T-helper 1 cell treated with Interleukin-12 subunit alpha and Interleukin-12 subunit beta and Interleukin-4 antibody, amounts not matched to agents 30 ng/mL and 1 ng/mL, for 36 hours (primary cell): ENCODE data around the gene TMEM79. TPM values are rescaled to one million over a fixed set of nuclear protein-coding genes. Genes with fewer than 3 reads are reported as not detected.
"Not testable (repeated sequence)": the region's sequence is repeated elsewhere in the genome, so short reads cannot be mapped to it uniquely, and the experiment has no call there.

Experiments used
- intact Hi-C: fragments of 100-400 bp; cut with micrococcal nuclease; formaldehyde crosslinking; loops from one replicate; pipeline ENCODE4 v1.15.1; 2024
- total RNA-seq: library from RNA; stranded (reverse); gene quantifications from 2 replicates; pipeline ENCODE4 v1.2.3, GENCODE V29; 2022

TMEM79 gene
- total RNA-seq, 1 donor from 2014 or later: 8.4 TPM

DNA sequence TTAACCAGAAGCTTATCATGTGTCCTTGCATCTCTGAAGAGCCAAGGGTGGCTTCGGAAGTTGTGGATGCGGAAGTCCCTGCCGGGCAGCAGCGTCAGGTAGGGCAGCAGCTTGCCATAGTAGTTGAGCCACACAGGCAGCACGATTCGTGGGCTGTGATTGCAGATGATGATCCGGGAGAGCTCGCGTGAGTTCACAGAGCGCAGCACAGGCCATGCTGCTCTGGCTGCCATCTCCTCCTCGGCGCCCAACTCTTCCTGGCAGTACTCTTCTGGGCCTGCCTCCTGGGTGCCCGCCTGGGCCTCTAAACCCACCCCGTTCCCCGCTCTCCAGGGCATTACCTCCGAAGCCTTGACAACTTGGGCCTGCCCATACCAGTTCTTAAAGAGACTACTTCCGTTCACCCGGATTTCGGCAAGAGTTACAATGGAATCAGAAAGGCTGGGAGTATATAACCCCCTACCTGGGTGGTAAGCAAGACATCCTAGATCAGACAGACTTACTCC lies 14.8 kb downstream of the TMEM79 start, which contains the start of gene VHLL:
TSS of gene VHLL (minus strand) at position 456 of the 506 bp plus-strand sequence. CDS start at position 338, 118 bp downstream.
- intact Hi-C loops: no loop called here

DNA sequence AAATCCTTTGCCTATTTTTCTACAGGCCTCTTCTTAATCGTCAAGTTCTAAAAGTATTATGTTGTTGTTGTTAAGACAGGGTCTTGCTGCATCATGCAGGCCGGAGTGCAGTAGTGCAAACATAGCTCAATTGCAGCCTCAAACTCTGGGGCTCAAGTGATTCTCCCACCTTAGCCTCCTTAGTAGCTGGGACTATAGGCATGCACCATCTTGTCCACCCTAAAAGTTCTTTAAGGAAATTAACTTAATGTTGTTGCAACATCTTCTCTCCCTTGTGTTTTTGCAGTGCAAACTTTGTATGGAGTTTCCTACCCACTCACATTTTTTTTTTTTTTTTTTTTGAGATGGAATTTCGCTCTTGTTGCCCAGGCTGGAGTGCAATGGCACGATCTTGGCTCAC lies 19.1 kb downstream of the TMEM79 start:
- intact Hi-C loops: no loop called here

DNA sequence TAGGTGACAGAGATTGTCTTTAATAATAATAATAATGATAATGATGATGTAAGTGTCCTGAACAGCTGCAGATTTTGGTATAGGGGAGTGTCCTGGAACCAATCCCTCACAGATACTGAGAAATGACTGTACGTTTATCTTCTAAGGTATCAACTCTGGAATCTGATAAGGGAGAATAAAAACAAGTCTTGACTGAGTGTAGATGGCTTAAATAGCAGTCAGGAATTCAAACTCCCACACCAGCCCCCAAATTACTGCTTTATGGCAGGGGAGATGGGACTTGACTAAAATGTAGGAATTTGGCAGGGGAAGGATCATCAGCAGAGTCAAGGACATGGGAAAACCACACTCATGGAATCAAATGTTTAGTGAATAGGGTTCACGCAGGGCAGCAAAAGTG lies 21.1 kb downstream of the TMEM79 start:
- intact Hi-C loops: no loop called here

DNA sequence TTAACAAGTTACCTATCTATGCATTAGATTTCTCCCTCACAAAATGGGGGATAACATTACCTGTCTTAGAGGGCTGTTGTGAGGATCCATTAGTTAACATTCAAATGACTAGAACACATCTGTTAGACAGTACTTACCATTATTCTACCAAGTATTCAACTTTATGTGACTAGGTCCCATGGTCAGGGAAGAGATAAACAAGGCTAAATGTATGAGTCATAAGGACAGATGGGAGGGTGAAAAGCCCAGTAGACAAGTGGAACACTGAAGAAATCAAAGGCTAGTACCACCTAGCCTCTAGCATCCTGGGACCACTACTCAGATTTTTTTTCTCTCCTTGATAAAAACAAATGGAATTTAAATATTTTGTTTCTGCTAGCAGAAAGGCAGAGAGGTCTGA lies 24.0 kb downstream of the TMEM79 start:
- intact Hi-C loops: no loop called here

DNA sequence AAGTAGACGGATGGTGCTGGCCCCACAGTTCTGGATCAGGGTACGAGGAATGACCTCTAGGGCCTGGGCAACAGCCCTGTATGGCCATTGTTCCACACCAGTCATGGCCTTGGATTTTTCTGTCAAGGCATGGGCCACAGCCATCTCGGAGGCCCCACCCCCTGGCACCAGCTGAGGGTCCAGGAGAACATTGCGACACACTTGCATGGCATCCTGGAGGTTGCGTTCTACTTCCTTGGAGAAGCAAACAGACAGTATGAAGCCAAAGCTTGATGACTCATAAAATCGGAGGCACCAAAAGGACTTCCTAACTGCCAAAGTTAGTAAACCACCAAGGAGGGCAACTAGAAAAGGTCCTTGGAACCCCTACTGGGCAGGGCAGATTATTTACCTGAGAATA lies 26.8 kb downstream of the TMEM79 start:
- intact Hi-C loops: no loop called here

DNA sequence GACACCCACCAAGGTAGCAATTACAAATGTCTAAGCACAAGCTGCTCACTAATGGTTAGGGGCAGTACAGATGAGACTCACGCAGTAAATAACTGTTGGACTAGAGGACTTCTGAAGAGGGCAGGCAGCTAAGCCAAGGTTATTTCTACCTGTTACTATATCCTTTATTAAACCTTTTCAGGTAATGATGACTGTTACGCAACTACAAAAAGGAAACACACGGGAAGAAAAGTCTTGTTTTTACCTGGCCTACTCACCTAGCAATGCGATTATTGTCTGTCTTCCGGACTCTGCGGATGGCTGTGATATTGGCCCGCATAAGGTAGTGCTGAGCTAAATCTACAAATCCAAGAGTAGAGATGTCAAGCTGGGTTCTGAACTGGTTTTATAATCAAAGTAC lies 32.8 kb downstream of the TMEM79 start:
- intact Hi-C loops: no loop called here

DNA sequence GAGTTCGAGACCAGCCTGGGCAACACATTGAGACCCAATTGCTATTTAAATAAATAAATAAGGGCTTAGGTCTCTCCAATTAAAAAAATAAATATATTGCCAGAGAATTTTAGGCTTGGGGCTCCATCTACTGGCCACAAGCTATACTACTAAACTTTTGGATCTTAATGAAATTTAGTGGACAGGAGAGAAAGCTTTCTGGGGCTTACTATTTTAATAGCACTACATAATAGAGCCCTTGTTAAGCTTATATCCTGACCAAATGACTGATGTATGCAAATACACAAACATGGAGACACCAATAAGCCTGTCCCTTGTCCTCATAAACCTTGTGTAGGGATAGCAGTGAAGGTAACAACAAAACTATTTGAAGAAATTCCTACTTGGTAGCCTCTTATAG lies 35.5 kb downstream of the TMEM79 start:
- intact Hi-C loops: loop anchor here (1.0 to 2.0 kb wide), 3 partner anchors 94 to 229 kb away; no protein-coding TSS in a partner anchor

DNA sequence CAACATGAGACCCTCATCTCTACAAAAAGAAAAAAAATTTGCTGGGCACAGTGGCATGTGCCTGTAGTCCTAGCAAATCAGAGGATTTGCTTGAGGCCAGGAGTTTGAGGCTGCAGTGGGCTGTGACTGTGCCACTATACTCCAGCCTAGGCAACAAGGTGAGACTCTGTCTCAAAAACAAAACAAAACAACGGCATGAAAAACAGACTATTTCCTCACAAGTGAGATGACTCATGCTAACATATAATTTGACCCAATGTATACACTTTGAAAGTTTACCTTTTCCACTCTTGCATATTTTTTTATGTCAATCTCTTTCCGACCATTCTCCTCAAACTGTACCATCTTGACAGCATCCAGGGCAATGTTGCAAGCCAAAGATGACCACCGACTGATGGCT lies 36.4 kb downstream of the TMEM79 start:
- intact Hi-C loops: no loop called here

DNA sequence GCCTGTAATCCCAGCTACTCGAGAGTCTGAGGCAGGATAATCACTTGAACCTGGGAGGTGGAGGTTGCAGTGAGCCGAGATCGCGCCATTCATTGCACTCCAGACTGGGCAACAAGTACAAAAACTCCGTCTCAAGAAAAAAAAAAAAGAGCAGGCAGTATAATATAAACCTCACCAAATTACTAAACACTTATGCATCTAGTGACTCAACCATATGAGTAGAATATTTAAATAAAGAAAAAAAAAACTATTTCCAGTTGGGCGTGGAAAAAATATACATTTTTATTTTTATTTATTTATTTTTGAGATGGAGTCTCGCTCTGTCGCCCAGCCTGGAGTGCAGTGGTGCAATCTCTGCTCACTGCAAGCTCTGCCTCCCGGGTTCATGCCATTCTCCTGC lies 39.1 kb downstream of the TMEM79 start:
- intact Hi-C loops: not testable (repeated sequence)

DNA sequence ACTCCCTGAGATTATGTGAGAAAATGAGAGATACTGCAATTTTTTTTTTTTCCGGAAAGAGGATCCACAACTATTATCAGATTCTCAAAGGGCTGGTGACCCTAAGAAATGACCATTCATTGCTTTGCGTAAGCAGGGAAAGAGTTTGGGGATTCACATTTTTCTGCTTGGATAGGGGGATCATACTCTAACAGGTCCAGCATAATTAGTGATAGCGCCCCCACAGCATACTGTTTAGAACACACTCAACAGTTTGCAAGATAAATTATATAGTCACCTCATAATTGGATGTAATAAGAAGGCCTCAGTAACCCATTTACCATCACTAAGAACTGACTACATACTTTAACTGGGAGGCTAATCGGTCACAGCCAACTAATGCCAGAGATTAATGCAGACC lies 52.1 kb downstream of the TMEM79 start:
- intact Hi-C loops: loop anchor here (5.0 kb wide), 1 partner anchor 1014 kb away; the partner anchor contains the start of gene RUSC1

DNA sequence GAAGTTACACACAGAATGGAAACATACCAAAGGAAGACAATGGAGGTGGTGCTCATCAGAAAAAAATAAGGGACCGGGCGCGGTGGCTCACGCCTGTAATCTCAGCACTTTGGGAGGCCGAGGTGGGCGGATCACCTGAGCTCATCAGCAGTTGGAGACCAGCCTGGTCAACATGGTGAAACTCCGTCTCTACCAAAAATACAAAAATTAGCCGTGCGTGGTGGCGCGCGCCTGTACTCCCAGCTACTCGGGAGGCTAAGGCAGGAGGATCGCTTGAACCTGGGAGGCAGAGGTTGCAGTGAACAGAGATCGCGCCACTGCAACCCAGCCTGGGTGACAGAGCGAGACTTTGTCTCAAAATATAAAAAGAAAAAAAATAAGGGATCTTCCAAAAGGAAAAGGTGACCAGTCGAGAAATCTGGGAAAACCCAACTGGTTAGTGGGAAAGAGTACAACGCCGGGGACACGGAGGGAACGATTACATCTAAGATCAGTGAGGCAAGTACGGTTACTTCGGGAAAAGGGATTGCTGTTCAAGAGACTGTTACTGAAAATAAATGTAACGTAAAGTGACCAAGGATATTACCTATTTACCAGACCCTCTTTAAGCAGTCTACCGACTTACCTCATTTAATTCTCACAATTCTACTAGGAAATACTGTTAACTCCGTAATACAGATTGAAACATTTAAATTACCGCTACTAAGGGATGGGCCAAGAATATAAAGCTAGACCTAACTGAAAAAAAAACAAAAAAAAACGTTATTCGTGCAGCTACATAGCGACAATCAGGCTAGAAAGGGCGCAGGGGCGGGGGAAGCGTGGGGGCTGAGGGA lies 53.1 kb downstream of the TMEM79 start:
- intact Hi-C loops: loop anchor here (5.0 kb wide), 1 partner anchor 1015 kb away; the partner anchor contains the start of gene RUSC1

DNA sequence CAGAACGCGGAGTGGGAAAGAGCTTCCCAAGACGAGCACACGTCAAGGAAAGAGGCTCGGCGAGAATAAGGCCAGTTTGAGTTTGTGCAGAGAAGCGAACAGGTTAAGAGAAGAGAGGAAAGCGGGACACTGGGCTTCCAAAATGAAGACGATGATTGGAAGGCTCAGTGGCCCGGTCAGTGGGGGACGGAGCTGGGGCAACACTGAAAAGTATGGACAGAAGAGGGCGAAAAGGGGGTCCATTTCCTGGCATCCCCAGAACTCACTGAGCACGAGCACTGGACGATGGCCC lies 53.7 kb downstream of the TMEM79 start:
- intact Hi-C loops: loop anchor here (1.0 to 5.0 kb wide), 15 partner anchors 43 to 1016 kb away; partner anchors contain the start of genes GLMP, HDGF, IQGAP3 and KHDC4

DNA sequence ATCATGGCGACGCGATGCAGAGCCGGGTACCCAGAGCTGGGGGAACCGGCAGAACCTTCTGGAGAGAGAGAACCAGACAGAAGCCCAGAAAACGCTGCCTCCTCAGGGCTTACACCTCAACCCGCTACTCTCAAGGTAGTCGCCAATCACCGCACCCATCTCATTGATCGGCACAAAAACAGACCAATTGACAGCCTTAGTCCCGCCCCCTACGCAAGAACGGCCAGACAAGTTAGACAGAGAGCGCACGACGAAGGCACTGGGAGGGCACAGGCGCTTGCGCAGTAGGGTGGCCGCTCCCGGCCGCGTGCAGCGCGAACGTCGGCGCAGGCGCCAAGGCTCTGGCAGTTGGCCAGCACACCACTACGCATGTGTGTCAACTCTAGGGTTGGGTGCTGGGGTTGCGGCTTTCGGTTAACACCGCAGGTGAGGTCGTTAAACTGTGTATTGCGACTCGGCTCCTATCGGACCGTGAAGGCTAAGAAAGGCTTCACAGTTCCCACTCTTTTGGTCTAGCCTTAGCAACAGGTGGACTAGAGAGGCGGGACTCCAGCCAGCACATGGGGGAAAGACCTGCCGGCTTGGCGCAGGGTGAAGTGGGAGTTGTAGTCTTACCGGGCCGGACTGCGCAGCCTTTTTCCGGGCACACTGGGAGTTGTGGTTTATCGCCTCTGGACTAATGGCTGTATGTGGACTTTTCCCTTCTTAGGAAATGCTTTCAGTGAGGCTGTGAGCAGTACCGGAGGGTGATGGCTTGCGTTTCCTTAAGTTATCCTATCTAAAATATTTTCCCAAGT lies 54.3 kb downstream of the TMEM79 start, which contains the start of the genes CCT3 and TSACC:
TSS of gene CCT3 (minus strand) at position 113 of the 797 bp plus-strand sequence. CDS start at position 5, 108 bp downstream.
TSS of gene TSACC (plus strand) at position 347 of the 797 bp plus-strand sequence. CDS start 1,232 bp downstream, outside the sequence.
- intact Hi-C loops: loop anchor here (1.0 to 5.0 kb wide), 15 partner anchors 43 to 1016 kb away; partner anchors contain the start of genes GLMP, HDGF, IQGAP3 and KHDC4

Other genes starting within 250 kb of the TMEM79 start
- gene UBQLN4, start 230.5 kb upstream of the TMEM79 start, total RNA-seq: 39.0 and 40.6 TPM in 2 replicates
- gene LAMTOR2, start 229.5 kb upstream of the TMEM79 start, total RNA-seq: 62.0 and 62.1 TPM in 2 replicates
- 0.56 TPM in 1 of 2 replicates, not detected in the other for gene RAB25, start 223.2 kb upstream of the TMEM79 start, total RNA-seq
- 0.07 TPM in 1 of 2 replicates, not detected in the other for gene MEX3A, start 201.9 kb upstream of the TMEM79 start, total RNA-seq
- 32.7 and 33.3 TPM in 2 replicates for gene LMNA, start 169.6 kb upstream of the TMEM79 start, total RNA-seq
- gene SEMA4A, start 130.7 kb upstream of the TMEM79 start, total RNA-seq: 4.6 and 5.1 TPM in 2 replicates
- 41.9 and 46.5 TPM in 2 replicates for gene SLC25A44, start 90.2 kb upstream of the TMEM79 start, total RNA-seq
- gene PMF1, start 71.3 kb upstream of the TMEM79 start, total RNA-seq: 83.8 and 87.8 TPM in 2 replicates
- 1.6 and 1.9 TPM in 2 replicates for gene BGLAP, start 42.1 kb upstream of the TMEM79 start, total RNA-seq
- 5.7 and 8.3 TPM in 2 replicates for gene PAQR6, start 36.3 kb upstream of the TMEM79 start, total RNA-seq
- 70.6 and 71.5 TPM in 2 replicates for gene SMG5, start 1.5 kb upstream of the TMEM79 start, total RNA-seq
- gene GLMP, start 11.4 kb downstream of the TMEM79 start, total RNA-seq: 37.5 and 45.2 TPM in 2 replicates
- gene VHLL, start 15.0 kb downstream of the TMEM79 start, total RNA-seq: not detected in 2 replicates
- 288 and 298 TPM in 2 replicates for gene CCT3, start 54.0 kb downstream of the TMEM79 start, total RNA-seq
- 0.59 TPM in 1 of 2 replicates, not detected in the other for gene TSACC, start 54.2 kb downstream of the TMEM79 start, total RNA-seq
- gene RHBG, start 84.9 kb downstream of the TMEM79 start, total RNA-seq: not detected in 2 replicates
- gene MEF2D, start 216.4 kb downstream of the TMEM79 start, total RNA-seq: 52.6 and 53.7 TPM in 2 replicates